Neural cell (in vitro differentiated cells): Measurements from ENCODE around the gene OLIG1. TPM values are rescaled to one million over a fixed set of nuclear protein-coding genes. Genes with fewer than 3 reads are reported as not detected.

Source experiments
- H2AFZ ChIP-seq: fragments of 200-600, 300-800 bp; sonication (generic), shearing (Covaris generic); 2 replicates; pipeline ENCODE4 v1.6.0; 2014; ENCODE audit warnings: low read depth, mild to moderate bottlenecking, antibody characterized with exemption, low read length, moderate library complexity
- H3F3A ChIP-seq: fragments of 200-600 bp; shearing (Covaris generic); 2 replicates; pipeline ENCODE4 v1.6.1; 2016; ENCODE audit warnings: mild to moderate bottlenecking, moderate library complexity, mixed read lengths, antibody characterized with exemption, low read length; ENCODE audit not compliant: insufficient read depth, poor library complexity, severe bottlenecking
- H3K27ac ChIP-seq: fragments of 200-600, 300-800 bp; sonication (generic), shearing (Covaris generic); 2 replicates; pipeline ENCODE4 v1.5.1; 2014; ENCODE audit warnings: mild to moderate bottlenecking, low read length, moderate library complexity
- H3K27me3 ChIP-seq: fragments of 300-800, 200-600 bp; sonication (generic), shearing (Covaris generic); 2 replicates; pipeline ENCODE4 v1.6.0; 2014; ENCODE audit warnings: mild to moderate bottlenecking, low read depth, low read length, moderate library complexity; ENCODE audit not compliant: insufficient read depth
- H3K36me3 ChIP-seq: fragments of 300-800, 200-600 bp; sonication (generic), shearing (Covaris generic); 2 replicates; pipeline ENCODE4 v1.5.1; 2014; ENCODE audit warnings: mild to moderate bottlenecking, antibody characterized with exemption, low read length, moderate library complexity; ENCODE audit not compliant: insufficient read depth
- H3K4me2 ChIP-seq: fragments of 300-800, 200-600 bp; sonication (generic), shearing (Covaris generic); 2 replicates; pipeline ENCODE4 v1.6.0; 2014; ENCODE audit warnings: mild to moderate bottlenecking, low read length
- H3K4me3 ChIP-seq: fragments of 300-800, 200-600 bp; sonication (generic), shearing (Covaris generic); 2 replicates; pipeline ENCODE4 v1.5.1; 2014; ENCODE audit warnings: mild to moderate bottlenecking, low read length, moderate library complexity
- H3K79me2 ChIP-seq: fragments of 200-600 bp; shearing (Covaris generic); replicated peaks from 2 replicates; pipeline ENCODE4 v1.6.0; 2014; ENCODE audit warnings: mild to moderate bottlenecking, low read length, moderate library complexity; ENCODE audit not compliant: insufficient read depth
- H3K9ac ChIP-seq: fragments of 300-800, 200-600 bp; sonication (generic), shearing (Covaris generic); 2 replicates; pipeline ENCODE4 v1.6.1; 2016; ENCODE audit warnings: mild to moderate bottlenecking, low read length, mixed read lengths
- H3K9me2 ChIP-seq: fragments of 200-600 bp; shearing (Covaris generic); 2 replicates; pipeline ENCODE4 v1.6.1; 2016; ENCODE audit warnings: mild to moderate bottlenecking, low read length, mixed read lengths; ENCODE audit not compliant: insufficient read depth
- H3K9me3 ChIP-seq: fragments of 200-600, 300-800 bp; sonication (generic), shearing (Covaris generic); 2 replicates; pipeline ENCODE4 v1.6.1; 2016; ENCODE audit warnings: mild to moderate bottlenecking, mixed run types, low read length, moderate library complexity, mixed read lengths
- H4K20me1 ChIP-seq: fragments of 200-600 bp; shearing (Covaris generic); 2 replicates; pipeline ENCODE4 v1.6.1; 2016; ENCODE audit warnings: mild to moderate bottlenecking, mixed run types; ENCODE audit not compliant: insufficient read depth
- CTCF ChIP-seq: fragments of 450-650 bp; IDR thresholded peaks from 2 replicates; pipeline ENCODE4 v1.5.1; 2014; ENCODE audit warnings: antibody characterized with exemption, mild to moderate bottlenecking, moderate library complexity; ENCODE audit not compliant: poor library complexity, severe bottlenecking
- EP300 ChIP-seq: fragments of 450-650 bp; conservative IDR thresholded peaks from 2 replicates; pipeline ENCODE4 v1.6.1; 2014; ENCODE audit warnings: antibody characterized with exemption, mild to moderate bottlenecking, moderate library complexity; ENCODE audit not compliant: poor library complexity, severe bottlenecking
- EZH2 ChIP-seq: fragments of 200-600, 300-800 bp; shearing (Covaris generic), sonication (generic); IDR thresholded peaks from 2 replicates; pipeline ENCODE4 v1.6.1; 2014; ENCODE audit warnings: antibody characterized with exemption, low read length, borderline replicate concordance, mild to moderate bottlenecking; ENCODE audit not compliant: insufficient read depth, poor library complexity, severe bottlenecking
- MXI1 ChIP-seq: fragments of 450-650 bp; conservative IDR thresholded peaks from 2 replicates; pipeline ENCODE4 v1.6.1; 2014; ENCODE audit warnings: antibody characterized with exemption, mild to moderate bottlenecking; ENCODE audit not compliant: poor library complexity, severe bottlenecking
- POLR2AphosphoS5 ChIP-seq: IDR thresholded peaks from 2 replicates; pipeline ENCODE4 v1.6.1; 2012
- RAD21 ChIP-seq: fragments of 450-650 bp; conservative IDR thresholded peaks from 2 replicates; pipeline ENCODE4 v1.6.1; 2014; ENCODE audit warnings: antibody characterized with exemption, mild to moderate bottlenecking, moderate library complexity
- REST ChIP-seq: IDR thresholded peaks from 2 replicates; pipeline ENCODE4 v1.6.1; 2012; ENCODE audit warnings: borderline replicate concordance
- SMC3 ChIP-seq: fragments of 450-650 bp; conservative IDR thresholded peaks from 2 replicates; pipeline ENCODE4 v1.6.1; 2014; ENCODE audit warnings: antibody characterized with exemption, mild to moderate bottlenecking, moderate library complexity; ENCODE audit not compliant: poor library complexity
- TAF1 ChIP-seq: IDR thresholded peaks from 2 replicates; pipeline ENCODE4 v1.6.1; 2012; ENCODE audit warnings: low read depth
- polyA plus RNA-seq: library from polyadenylated mRNA; depleted of rRNA; stranded (reverse); fragments of >200 nt; gene quantifications from 2 replicates; pipeline ENCODE4 v1.2.3, GENCODE V29; 2014

OLIG1 gene
- polyA plus RNA-seq, 1 donor from 2014 or later = 1.4 TPM

- no peak overlapping the region for H3K27ac ChIP-seq
- H3F3A ChIP-seq = no peaks in the 10 kb centered on the region
- H3K27me3 ChIP-seq = peaks cover 5% of the 10 kb centered on the region
- H3K9me3 ChIP-seq = no peaks in the 10 kb centered on the region
- no peaks in the 10 kb centered on the region for H3K79me2 ChIP-seq
- no peak overlapping the region for H2AFZ ChIP-seq
- no peak overlapping the region for H3K9ac ChIP-seq
- H3K4me3 ChIP-seq = no peak overlapping the region
- H3K36me3 ChIP-seq = no peaks in the 10 kb centered on the region
- no peaks in the 10 kb centered on the region for H3K9me2 ChIP-seq
- TF ChIP-seq REST (no peak), MXI1 (no peak), EZH2 (no peak), CTCF (no peak), EP300 (no peak), POLR2AphosphoS5 (no peak), TAF1 (no peak), RAD21 (no peak), SMC3 (no peak)
- no peak overlapping the region for H3K4me2 ChIP-seq
- no peaks in the 10 kb centered on the region for H4K20me1 ChIP-seq
Measured at GRCh38 chr21:33080376-33080775, 10.4 kb downstream of the OLIG1 start.

GRCh38 chr21:33080776-33081175 is 10.8 kb downstream of the OLIG1 start:
- no peak for TF ChIP-seq MXI1
- TF ChIP-seq EP300 = no peak
- no peak for TF ChIP-seq POLR2AphosphoS5
- TF ChIP-seq EZH2 = no peak
- no peak for TF ChIP-seq CTCF
- TF ChIP-seq REST = no peak
- no peak for TF ChIP-seq TAF1
- TF ChIP-seq RAD21 = no peak
- TF ChIP-seq SMC3 = no peak
- Histone ChIP-seq H3F3A (no peaks in the 10 kb centered on the region), H3K9me3 (no peaks in the 10 kb centered on the region), H3K27me3 (peaks cover 1% of the 10 kb centered on the region), H4K20me1 (no peaks in the 10 kb centered on the region), H3K4me2 (no peak overlapping the region), H3K4me3 (no peak overlapping the region), H3K79me2 (no peaks in the 10 kb centered on the region), H3K27ac (no peak overlapping the region), H3K9ac (no peak overlapping the region), H3K36me3 (no peaks in the 10 kb centered on the region), H2AFZ (no peak overlapping the region), H3K9me2 (no peaks in the 10 kb centered on the region)
